Esophagus muscularis mucosa (tissue), 4 donors: ENCODE results near the gene DACT2. TPM values are rescaled to one million over a fixed set of nuclear protein-coding genes. Genes with fewer than 3 reads are reported as not detected.

ENCODE experiments used
- DNase-seq: peaks from one replicate; pipeline ENCODE4 v3.0.0-alpha.2; 2017; ENCODE audit errors: extremely low spot score
- H3K27ac ChIP-seq, 4 donors: fragments of 200-600 bp; sonication (generic); replicated peaks in 1 of 4; 1 replicate in 3 of 4; 2 replicates in 1 of 4; pipeline ENCODE4 v1.5.1; 2016 to 2019; ENCODE audit warnings: mild to moderate bottlenecking in 1 of 4
- H3K27me3 ChIP-seq, 4 donors: fragments of 200-600 bp; sonication (generic); one replicate each; pipeline versions ENCODE4 v1.5.1 to v1.6.0; 2016 to 2019
- H3K36me3 ChIP-seq, 4 donors: fragments of 200-600 bp; sonication (generic); one replicate each; pipeline ENCODE4 v1.5.1; 2016 to 2019
- H3K4me1 ChIP-seq, 4 donors: fragments of 200-600 bp; sonication (generic); one replicate each; pipeline ENCODE4 v1.5.1; 2016 to 2019
- H3K4me3 ChIP-seq, 4 donors: fragments of 200-600 bp; sonication (generic); 1 replicate in 2 of 4; 2 replicates in 2 of 4; pipeline ENCODE4 v1.5.1; 2016 to 2019; ENCODE audit warnings: mild to moderate bottlenecking in 4 of 4, moderate library complexity in 1 of 4
- H3K9me3 ChIP-seq, 4 donors: fragments of 200-600 bp; sonication (generic); 1 replicate in 3 of 4; 2 replicates in 1 of 4; pipeline ENCODE4 v1.5.1; 2016 to 2019
- CTCF ChIP-seq, 3 experiments: fragments of 200-600 bp in 2 of 3; fragments of 450-650 bp in 1 of 3; sonication (generic) in 2 of 3; IDR thresholded peaks; one replicate each; pipeline ENCODE4 v1.5.1; 2017 to 2019; ENCODE audit warnings: antibody characterized with exemption in 3 of 3, mild to moderate bottlenecking in 2 of 3, moderate library complexity in 1 of 3
- EP300 ChIP-seq: sonication (generic); formaldehyde crosslinking; IDR thresholded peaks from one replicate; pipeline ENCODE4 v1.6.1; 2017; ENCODE audit warnings: antibody characterized with exemption
- POLR2A ChIP-seq: fragments of 450-650 bp; IDR thresholded peaks from one replicate; pipeline ENCODE4 v1.6.1; 2017; ENCODE audit warnings: antibody characterized with exemption, moderate library complexity, mild to moderate bottlenecking, low read depth
- POLR2AphosphoS5 ChIP-seq, 2 donors: sonication (generic); formaldehyde crosslinking; IDR thresholded peaks; one replicate each; pipeline ENCODE4 v1.6.1; 2017; ENCODE audit warnings: antibody characterized with exemption in 2 of 2
- WGBS: methylation state at CpG from one replicate; pipeline ENCODE4 v1.1.5; 2018; 5-methylcytosine and 5-hydroxymethylcytosine counted together
- intact Hi-C: fragments of 100-400 bp; cut with DNase I; formaldehyde crosslinking; loops from one replicate; pipeline ENCODE4 v1.15.1; 2023
- total RNA-seq, 4 donors: library from RNA; depleted of rRNA; stranded (reverse); fragments of >200 nt; gene quantifications; one replicate each; pipeline versions ENCODE4 v1.1.0 to v1.2.1, GENCODE V29; 2016

The DACT2 gene
- total RNA-seq = 1 to 10 TPM in 3 of 4 donors, under 1 TPM in 1; 0.83 to 2.5 (median 1.3) TPM

- intact Hi-C loops = no loop called here
- H3K9me3 ChIP-seq = peaks cover 0 to 14% (median 0%) of the 10 kb centered on the region in 4 donors
- peaks cover 0 to 15% (median 6%) of the 10 kb centered on the region in 4 donors for H3K4me1 ChIP-seq
- H3K4me3 ChIP-seq = peak within 1 kb of the TSS; percentile 40 to 56 (median 42)
- TF ChIP-seq POLR2A (no peak), EP300 (no peak), POLR2AphosphoS5 (IDR thresholded peaks at IDR 0.05) (no peak), CTCF (IDR thresholded peaks at IDR 0.05) (no peak)
- H3K27me3 ChIP-seq = peaks cover 0 to 66% (median 7%) of the 10 kb centered on the region in 4 donors
- 2% methylated on average over 17 of the region's 92 CpGs for WGBS
- peak within 1 kb of the TSS in 1 of 4 donors; percentile 40 for H3K27ac ChIP-seq
- no peak for DNase-seq
- H3K36me3 ChIP-seq = no peaks in the 10 kb centered on the region
Observed at GRCh38 chr6:168319279-168320111, at the start of gene DACT2. DACT2 (minus strand) TSS chr6:168319777; CDS start chr6:168319633, 144 bp downstream.

DNA sequence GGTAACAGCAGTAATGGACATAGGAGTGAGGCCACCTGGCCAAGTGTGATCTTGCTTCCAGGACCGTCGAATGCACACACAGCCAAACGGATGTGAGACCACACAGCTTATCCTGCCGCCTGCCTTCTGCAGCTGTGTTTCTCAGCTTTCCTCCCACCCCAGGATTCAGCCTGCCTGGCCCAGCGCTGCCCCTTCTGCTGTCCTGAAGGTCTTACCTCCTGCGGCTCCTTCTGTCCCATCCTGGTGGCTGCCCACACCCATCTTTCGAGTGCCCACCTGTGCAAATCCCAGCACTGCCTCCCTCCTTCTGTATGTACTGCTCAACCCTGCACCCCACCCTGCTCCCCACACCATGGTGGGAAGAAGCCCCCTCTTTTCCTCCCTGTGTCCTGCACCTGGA, 49.4 kb upstream of the DACT2 start:
- Histone ChIP-seq H3K27me3 (peaks cover 0 to 7% (median 0%) of the 10 kb centered on the region in 4 donors), H3K4me3 (no peak overlapping the region), H3K4me1 (peaks cover 3 to 40% (median 36%) of the 10 kb centered on the region in 4 donors), H3K36me3 (no peaks in the 10 kb centered on the region), H3K27ac (peak overlapping the region in 3 of 4 donors; percentile 39 to 72 (median 60)), H3K9me3 (no peaks in the 10 kb centered on the region)
- no peak for DNase-seq
- 92% methylated on average over 7 of the region's 7 CpGs for WGBS
- TF ChIP-seq EP300 = no peak
- TF ChIP-seq CTCF (IDR thresholded peaks at IDR 0.05) = no peak
- no peak for TF ChIP-seq POLR2AphosphoS5 (IDR thresholded peaks at IDR 0.05)
- no peak for TF ChIP-seq POLR2A
- intact Hi-C loops = loop anchor here (5.0 kb wide), 1 partner anchor 212 kb away; no protein-coding TSS in a partner anchor

DNA sequence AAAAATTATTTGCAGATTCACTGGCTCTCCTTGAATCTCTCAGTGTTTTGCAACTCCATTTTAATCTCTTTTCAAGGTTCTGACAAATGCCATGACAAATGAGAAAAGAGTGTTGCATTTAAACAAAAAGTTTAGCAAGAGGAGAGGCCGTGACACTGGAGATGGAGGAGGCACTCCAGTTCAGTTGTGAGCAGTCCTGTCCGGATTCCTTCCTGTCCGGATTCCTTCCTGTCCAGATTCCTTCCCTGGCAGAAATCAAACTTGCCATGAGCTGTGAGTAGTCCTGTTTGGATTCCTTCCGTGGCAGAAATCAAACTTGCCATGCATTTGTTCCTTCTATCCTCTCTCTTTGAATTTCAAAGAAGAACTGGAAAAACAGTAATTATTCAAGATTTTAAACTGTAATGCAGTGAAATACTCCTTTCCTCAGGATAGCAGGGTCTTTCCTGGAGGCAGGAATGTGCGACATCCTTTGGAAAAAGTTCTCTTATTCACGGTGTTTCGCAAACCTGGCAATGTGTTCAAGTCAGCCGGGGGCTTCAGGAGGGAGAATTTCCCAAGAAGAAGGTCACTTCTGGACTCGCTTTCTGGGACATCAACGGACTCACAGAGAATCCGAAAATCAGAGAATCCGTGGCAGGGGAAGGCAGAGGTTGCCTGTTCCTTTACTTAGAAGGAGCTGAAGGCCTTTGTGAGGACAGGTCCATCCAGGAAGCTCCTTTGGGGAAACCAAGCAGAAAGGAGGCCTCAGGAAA, 48.7 kb upstream of the DACT2 start:
- 55% methylated on average over 12 of the region's 12 CpGs for WGBS
- no peaks in the 10 kb centered on the region for H3K9me3 ChIP-seq
- H3K4me1 ChIP-seq = peaks cover 3 to 47% (median 42%) of the 10 kb centered on the region in 4 donors
- no peaks in the 10 kb centered on the region for H3K36me3 ChIP-seq
- intact Hi-C loops = loop anchor here (5.0 kb wide), 1 partner anchor 211 kb away; no protein-coding TSS in a partner anchor
- H3K27me3 ChIP-seq = peaks cover 0 to under 1% (median 0%) of the 10 kb centered on the region in 4 donors
- DNase-seq = no peak
- TF ChIP-seq POLR2A (no peak), CTCF (IDR thresholded peaks at IDR 0.05) (peak in 1 of 3 experiments; percentile 4)
- no peak overlapping the region for H3K4me3 ChIP-seq
- peak overlapping the region; percentile 31 to 72 (median 50) for H3K27ac ChIP-seq

- Histone ChIP-seq H3K27ac (peak overlapping the region; percentile 17 to 72 (median 46)), H3K27me3 (no peaks in the 10 kb centered on the region), H3K4me3 (no peak overlapping the region), H3K9me3 (no peaks in the 10 kb centered on the region), H3K4me1 (peaks cover 3 to 47% (median 43%) of the 10 kb centered on the region in 4 donors), H3K36me3 (no peaks in the 10 kb centered on the region)
- intact Hi-C loops = loop anchor here (5.0 kb wide), 1 partner anchor 210 kb away; no protein-coding TSS in a partner anchor
- DNase-seq = no peak
- 34% methylated on average over 10 of the region's 15 CpGs for WGBS
- peak; percentile 17 to 63 for TF ChIP-seq POLR2AphosphoS5 (IDR thresholded peaks at IDR 0.05)
- no peak for TF ChIP-seq EP300
Observed at GRCh38 chr6:168367285-168367751, 47.7 kb upstream of the DACT2 start.
